Retinal pigment epithelial cell (primary cell): ENCODE results near the gene UBE2V1.
A peak's percentile ranks its signal among the peaks of the same experiment; 100 is the strongest.
"Not testable (repeated sequence)": the region's sequence is repeated elsewhere in the genome, so short reads cannot be mapped to it uniquely, and the experiment has no call there.

Source experiments
- DNase-seq: peaks from one replicate; pipeline ENCODE4 v3.0.0-alpha.2; 2010; ENCODE audit warnings: low read depth
- H3K4me3 ChIP-seq: 2 replicates; pipeline ENCODE4 v1.5.1; 2011; ENCODE audit warnings: mild to moderate bottlenecking, low read length, control low read depth, moderate library complexity
- TF ChIP-seq, protein P1 (sequence below): conservative IDR thresholded peaks from 2 replicates; pipeline ENCODE4 v1.5.1; 2011; ENCODE audit warnings: low read depth, low read length, control low read depth, inconsistent platforms

The UBE2V1 gene

DNA sequence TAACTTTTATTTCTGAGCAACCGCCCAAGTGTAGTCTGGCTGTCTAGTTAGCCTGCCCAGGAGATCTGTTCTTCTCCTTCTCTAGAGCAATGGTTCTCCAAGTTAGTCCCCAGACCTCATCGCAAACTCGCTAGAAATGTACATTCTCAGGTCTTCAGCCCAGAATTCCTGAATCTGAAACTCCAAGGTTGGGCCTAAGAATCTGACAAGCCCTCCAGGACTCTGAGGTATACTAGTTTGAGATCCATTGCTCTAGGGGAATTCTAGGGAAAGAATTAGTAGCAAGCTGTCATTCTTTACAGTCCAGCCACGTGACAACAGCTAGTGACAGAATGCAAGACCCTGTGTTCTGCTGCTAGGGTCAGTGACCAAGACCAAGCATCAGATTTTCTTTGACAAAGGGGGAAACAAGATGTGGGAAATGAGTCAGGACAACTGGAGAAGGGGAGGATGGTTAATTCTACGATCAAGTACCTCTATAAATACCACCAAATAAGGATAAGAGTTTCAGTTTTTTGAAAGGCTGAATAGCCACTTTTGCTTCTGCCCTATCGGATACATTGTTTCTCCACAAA is 5.8 kb downstream of the UBE2V1 start:
- TF ChIP-seq, protein P1, sequence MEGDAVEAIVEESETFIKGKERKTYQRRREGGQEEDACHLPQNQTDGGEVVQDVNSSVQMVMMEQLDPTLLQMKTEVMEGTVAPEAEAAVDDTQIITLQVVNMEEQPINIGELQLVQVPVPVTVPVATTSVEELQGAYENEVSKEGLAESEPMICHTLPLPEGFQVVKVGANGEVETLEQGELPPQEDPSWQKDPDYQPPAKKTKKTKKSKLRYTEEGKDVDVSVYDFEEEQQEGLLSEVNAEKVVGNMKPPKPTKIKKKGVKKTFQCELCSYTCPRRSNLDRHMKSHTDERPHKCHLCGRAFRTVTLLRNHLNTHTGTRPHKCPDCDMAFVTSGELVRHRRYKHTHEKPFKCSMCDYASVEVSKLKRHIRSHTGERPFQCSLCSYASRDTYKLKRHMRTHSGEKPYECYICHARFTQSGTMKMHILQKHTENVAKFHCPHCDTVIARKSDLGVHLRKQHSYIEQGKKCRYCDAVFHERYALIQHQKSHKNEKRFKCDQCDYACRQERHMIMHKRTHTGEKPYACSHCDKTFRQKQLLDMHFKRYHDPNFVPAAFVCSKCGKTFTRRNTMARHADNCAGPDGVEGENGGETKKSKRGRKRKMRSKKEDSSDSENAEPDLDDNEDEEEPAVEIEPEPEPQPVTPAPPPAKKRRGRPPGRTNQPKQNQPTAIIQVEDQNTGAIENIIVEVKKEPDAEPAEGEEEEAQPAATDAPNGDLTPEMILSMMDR = no peak
- no peak for DNase-seq
- H3K4me3 ChIP-seq = no peak overlapping the region

DNA sequence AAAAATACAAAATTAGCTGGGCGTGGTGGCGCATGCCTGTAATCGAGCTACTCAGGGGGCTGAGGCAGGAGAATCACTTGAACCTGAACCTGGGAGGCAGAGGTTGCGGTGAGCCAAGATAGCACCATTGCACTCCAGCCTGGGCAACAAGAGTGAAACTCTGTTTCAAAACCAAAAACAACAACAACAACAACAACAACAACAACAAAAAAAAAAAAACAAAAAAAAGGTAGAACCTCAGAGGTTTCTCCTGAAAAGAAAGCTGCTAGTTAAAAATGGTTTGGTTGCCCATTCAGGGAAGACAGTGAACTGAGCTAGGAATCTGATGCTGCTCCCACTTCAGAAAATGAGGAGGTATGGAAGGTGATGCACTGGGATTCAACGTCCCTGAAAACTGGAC is 6.3 kb downstream of the UBE2V1 start:
- DNase-seq, H3K4me3 ChIP-seq: not testable (repeated sequence)

DNA sequence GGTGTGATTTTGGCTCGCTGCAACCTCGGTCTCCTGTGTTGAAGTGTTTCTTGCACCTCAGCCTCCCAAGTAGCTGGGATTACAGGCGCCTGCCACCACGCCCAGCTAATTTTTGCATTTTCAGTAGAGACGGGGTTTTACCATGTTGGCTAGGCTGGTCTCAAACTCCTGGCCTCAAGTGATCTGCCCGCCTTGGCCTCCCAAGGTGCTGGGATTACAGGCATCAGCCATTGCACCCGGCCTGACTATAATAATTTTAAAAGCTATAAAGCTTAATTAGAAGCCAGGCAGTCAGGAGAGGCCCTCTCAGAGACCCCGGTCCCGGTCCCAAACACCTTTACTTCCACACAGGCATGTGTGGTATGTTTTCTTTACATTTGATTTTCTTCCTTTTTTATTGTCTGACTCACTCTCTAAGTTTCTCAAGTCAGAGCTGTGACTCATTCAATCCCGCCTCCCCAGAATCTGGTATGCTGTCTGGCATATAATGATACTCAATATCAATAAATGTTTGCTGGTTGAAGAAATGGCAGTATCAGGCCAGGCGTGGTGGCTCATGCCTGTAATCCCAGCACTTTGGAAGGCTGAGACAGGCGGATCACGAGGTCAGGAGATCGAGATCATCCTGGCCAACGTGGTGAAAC is 9.4 kb downstream of the UBE2V1 start:
- H3K4me3 ChIP-seq = not testable (repeated sequence)
- peak; percentile 58 for DNase-seq

DNA sequence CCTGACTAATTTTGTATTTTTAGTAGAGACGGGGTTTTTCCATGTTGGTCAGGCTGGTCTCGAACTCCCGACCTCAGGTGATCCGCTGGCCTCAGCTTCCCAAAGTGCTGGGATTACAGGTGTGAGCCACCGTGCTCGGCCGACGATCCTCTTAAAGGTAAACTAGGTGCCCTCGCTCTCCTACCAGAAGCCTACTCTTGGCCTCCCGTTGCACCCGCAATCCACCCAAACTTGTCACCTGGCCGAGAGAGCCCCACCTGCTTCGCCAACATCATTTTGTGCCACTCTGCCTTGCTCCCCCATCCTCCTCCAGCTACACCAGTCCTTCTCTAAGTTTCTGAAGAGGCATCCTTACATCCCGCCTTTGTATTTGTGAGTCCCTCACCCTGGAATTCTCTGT is 10.4 kb downstream of the UBE2V1 start:
- H3K4me3 ChIP-seq, DNase-seq: not testable (repeated sequence)

DNA sequence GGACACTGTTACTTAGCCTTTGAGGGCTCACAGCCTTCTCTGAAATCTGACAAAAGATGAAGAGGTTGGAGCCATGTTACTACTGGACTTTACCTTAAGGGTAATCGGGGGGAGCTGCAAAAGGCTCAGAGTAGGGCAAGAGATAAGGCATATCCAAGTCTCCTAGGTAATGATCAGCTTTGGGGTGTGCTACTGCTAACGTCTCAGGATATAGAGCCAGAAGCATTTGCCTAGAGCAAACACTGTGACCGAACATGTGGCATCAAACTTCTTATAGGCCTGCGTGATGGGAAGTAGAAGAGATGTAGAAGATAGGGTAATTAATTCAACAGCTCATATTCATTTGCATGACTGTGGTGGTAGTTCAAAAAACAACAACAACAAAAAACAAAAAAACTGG is 11.1 kb downstream of the UBE2V1 start:
- TF ChIP-seq, protein P1 = no peak
- H3K4me3 ChIP-seq = no peak overlapping the region
- no peak for DNase-seq

DNA sequence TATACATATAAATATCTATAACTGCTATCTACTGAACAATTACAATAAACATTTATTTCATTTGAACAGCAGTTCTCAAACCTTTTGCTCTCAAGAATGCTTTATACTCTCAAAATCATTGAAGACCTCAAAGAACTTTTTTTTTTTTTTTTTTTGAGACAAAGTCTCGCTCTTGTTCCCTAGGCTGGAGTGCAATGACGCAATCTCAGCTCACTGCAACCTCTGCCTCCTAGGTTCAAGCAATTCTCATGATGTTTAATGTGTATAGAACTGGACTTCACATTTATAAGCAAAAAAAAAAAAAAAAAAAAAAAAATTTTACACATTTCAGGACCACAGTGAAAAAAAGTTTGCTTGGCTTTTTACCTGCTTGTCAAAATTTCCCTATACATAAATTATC is 11.7 kb downstream of the UBE2V1 start:
- TF ChIP-seq, protein P1 = no peak

DNA sequence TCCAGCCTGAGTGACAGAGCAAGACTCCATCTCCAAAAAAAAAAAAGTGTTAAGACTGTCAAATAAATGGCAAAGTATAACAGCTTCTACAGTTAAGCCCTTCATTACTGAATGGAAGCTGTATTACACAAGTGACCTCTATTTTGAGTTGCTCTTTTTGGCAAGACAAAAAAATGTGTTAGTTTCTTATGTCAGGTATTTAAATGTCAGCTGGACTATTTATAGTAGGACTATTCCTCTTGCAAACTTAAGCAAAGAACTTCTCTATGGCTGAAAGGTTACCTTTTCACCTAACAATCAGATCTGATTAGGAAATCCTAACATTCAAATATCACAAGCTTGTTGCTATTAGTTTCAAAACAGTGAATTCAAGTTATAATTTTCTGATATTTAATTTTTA is 12.4 kb downstream of the UBE2V1 start:
- no peak overlapping the region for H3K4me3 ChIP-seq
- TF ChIP-seq, protein P1 = no peak
- no peak for DNase-seq

More for the DNA sequence above, 11.7 kb downstream of the UBE2V1 start:
- no peak for DNase-seq
- H3K4me3 ChIP-seq = no peak overlapping the region

DNA sequence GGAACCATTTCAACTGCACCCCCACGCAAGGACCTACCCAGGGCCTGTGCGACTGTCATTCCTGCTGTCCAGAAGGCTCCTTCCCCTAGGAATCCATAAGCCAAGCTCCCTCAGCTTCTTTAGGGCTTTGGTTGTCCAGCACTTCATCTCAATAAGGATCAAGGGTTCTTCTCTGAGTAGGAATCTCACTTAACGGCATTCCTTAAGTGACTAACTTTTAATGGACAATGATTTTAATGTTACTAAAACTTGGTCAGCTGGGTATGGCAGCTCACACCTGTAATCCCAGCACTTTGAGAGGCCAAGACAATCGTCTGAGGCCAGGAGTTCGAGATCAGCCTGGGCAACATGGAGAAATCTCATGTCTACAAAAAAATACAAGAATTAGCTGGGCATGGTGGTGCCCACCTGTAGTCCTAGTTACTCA is 13.4 kb downstream of the UBE2V1 start:
- H3K4me3 ChIP-seq = no peak overlapping the region
- no peak for DNase-seq
- TF ChIP-seq, protein P1 = no peak

DNA sequence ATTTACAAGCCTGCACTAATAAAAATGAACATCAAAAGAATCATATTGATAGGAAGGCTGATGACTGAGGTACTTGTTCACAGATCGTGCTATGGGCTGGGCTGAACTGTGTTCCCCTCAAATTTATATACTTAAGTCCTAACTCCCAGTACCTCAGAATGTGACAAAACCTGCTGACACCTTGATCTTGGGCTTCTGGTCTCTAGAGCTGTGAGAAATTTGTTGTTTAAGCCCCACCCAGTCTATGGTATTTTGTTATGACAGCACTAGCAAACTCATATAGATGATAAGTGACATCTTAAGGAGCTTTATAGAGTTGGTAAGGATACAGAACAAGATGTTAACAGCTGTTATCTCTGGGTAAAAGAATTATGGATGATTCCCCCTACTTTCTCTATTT is 13.8 kb downstream of the UBE2V1 start:
- H3K4me3 ChIP-seq = no peak overlapping the region
- TF ChIP-seq, protein P1 = no peak
- DNase-seq = no peak
